Neural progenitor cell (in vitro differentiated cells): ENCODE data around the gene SERGEF. TPM values are rescaled to one million over a fixed set of nuclear protein-coding genes. Genes with fewer than 3 reads are reported as not detected.

Source experiments
- DNase-seq: peaks from one replicate; pipeline ENCODE4 v3.0.0-alpha.2; 2016; ENCODE audit warnings: low spot score
- H2AFZ ChIP-seq: fragments of 200-600 bp; sonication (generic); replicated peaks from 2 replicates; pipeline ENCODE4 v1.6.1; 2016; ENCODE audit warnings: antibody characterized with exemption
- H3F3A ChIP-seq: fragments of 200-600 bp; sonication (generic); 2 replicates; pipeline ENCODE4 v1.6.1; 2016; ENCODE audit warnings: antibody characterized with exemption, low read depth
- H3K27ac ChIP-seq: fragments of 200-600 bp; sonication (generic); 2 replicates; pipeline ENCODE4 v1.5.1; 2016; ENCODE audit warnings: mild to moderate bottlenecking
- H3K27me3 ChIP-seq: fragments of 200-600 bp; sonication (generic); 2 replicates; pipeline ENCODE4 v1.6.1; 2016; ENCODE audit warnings: mild to moderate bottlenecking, moderate library complexity
- H3K36me3 ChIP-seq: fragments of 200-600 bp; sonication (generic); 2 replicates; pipeline ENCODE4 v1.5.1; 2016
- H3K4me1 ChIP-seq: fragments of 200-600 bp; sonication (generic); 2 replicates; pipeline ENCODE4 v1.6.1; 2016; ENCODE audit warnings: mixed run types
- H3K4me2 ChIP-seq: fragments of 200-600 bp; sonication (generic); 2 replicates; pipeline ENCODE4 v1.6.1; 2016
- H3K4me3 ChIP-seq: fragments of 200-600 bp; sonication (generic); 2 replicates; pipeline ENCODE4 v1.5.1; 2016
- H3K79me2 ChIP-seq: fragments of 200-600 bp; sonication (generic); 2 replicates; pipeline ENCODE4 v1.6.1; 2016; ENCODE audit warnings: low read depth
- H3K9ac ChIP-seq: fragments of 200-600 bp; sonication (generic); 2 replicates; pipeline ENCODE4 v1.6.1; 2016
- H3K9me3 ChIP-seq: fragments of 200-600 bp; sonication (generic); 2 replicates; pipeline ENCODE4 v1.5.1; 2016; ENCODE audit warnings: low read depth
- H4K20me1 ChIP-seq: fragments of 200-600 bp; sonication (generic); 2 replicates; pipeline ENCODE4 v1.6.1; 2016; ENCODE audit warnings: low read depth
- H3K27ac Mint-ChIP-seq: 3 replicates; pipeline ENCODE4 v1.8.0; 2021; ENCODE audit warnings: mixed read lengths
- H3K27me3 Mint-ChIP-seq: 2 replicates; pipeline ENCODE4 v1.8.0; 2022; ENCODE audit warnings: low read depth, mild to moderate bottlenecking, inconsistent platforms, moderate library complexity, mixed read lengths; ENCODE audit not compliant: insufficient read depth
- H3K36me3 Mint-ChIP-seq: 3 replicates; pipeline ENCODE4 v1.8.0; 2021; ENCODE audit warnings: mixed read lengths
- H3K4me1 Mint-ChIP-seq: 3 replicates; pipeline ENCODE4 v1.8.0; 2021; ENCODE audit warnings: mixed read lengths
- H3K4me3 Mint-ChIP-seq: 3 replicates; pipeline ENCODE4 v1.8.0; 2021; ENCODE audit warnings: mild to moderate bottlenecking, moderate library complexity, mixed read lengths
- H3K9me3 Mint-ChIP-seq: 3 replicates; pipeline ENCODE4 v1.8.0; 2020; ENCODE audit warnings: mixed read lengths
- CTCF ChIP-seq: fragments of 200-600 bp; sonication (generic); IDR thresholded peaks from 2 replicates; pipeline ENCODE4 v1.5.1; 2017; ENCODE audit warnings: antibody characterized with exemption, mild to moderate bottlenecking
- EZH2 ChIP-seq: fragments of 200-600 bp; sonication (generic); IDR thresholded peaks from 2 replicates; pipeline ENCODE4 v1.6.1; 2017; ENCODE audit warnings: antibody characterized with exemption, mild to moderate bottlenecking, moderate library complexity
- EZH2phosphoT487 ChIP-seq: fragments of 200-600 bp; sonication (generic); IDR thresholded peaks from 2 replicates; pipeline ENCODE4 v1.6.1; 2017; ENCODE audit warnings: antibody characterized with exemption
- total RNA-seq: library from RNA; depleted of rRNA; stranded (reverse); fragments of >200 nt; gene quantifications from 2 replicates; pipeline ENCODE4 v1.2.3, GENCODE V29; 2015; ENCODE audit warnings: low replicate concordance

SERGEF gene
- total RNA-seq, 1 donor from 2014 or later: 35.1 TPM

- Mint-ChIP-seq H3K4me1 (peaks cover 7% of the 10 kb centered on the region), H3K4me3 (no peak overlapping the region), H3K36me3 (peaks cover 1% of the 10 kb centered on the region), H3K27ac (no peak overlapping the region), H3K27me3 (peaks cover 4% of the 10 kb centered on the region), H3K9me3 (no peaks in the 10 kb centered on the region)
- Histone ChIP-seq H3F3A (no peaks in the 10 kb centered on the region), H3K4me1 (peaks cover 6% of the 10 kb centered on the region), H3K79me2 (no peaks in the 10 kb centered on the region), H3K4me3 (no peak overlapping the region), H3K27ac (no peak overlapping the region), H3K4me2 (no peak overlapping the region), H4K20me1 (peaks cover 5% of the 10 kb centered on the region), H3K9me3 (no peaks in the 10 kb centered on the region), H3K36me3 (no peaks in the 10 kb centered on the region), H3K9ac (no peak overlapping the region), H3K27me3 (no peaks in the 10 kb centered on the region), H2AFZ (no peak overlapping the region)
- no peak for DNase-seq
- TF ChIP-seq EZH2 (no peak), CTCF (no peak), EZH2phosphoT487 (no peak)
Measured at GRCh38 chr11:17915500-17916143, 97.2 kb downstream of the SERGEF start.

GRCh38 chr11:17914957-17915356 is 97.9 kb downstream of the SERGEF start:
- H3K4me1 Mint-ChIP-seq: peaks cover 7% of the 10 kb centered on the region
- H3K9me3 Mint-ChIP-seq: no peaks in the 10 kb centered on the region
- no peaks in the 10 kb centered on the region for H3K9me3 ChIP-seq
- H3K27ac ChIP-seq: no peak overlapping the region
- H3K4me3 Mint-ChIP-seq: no peak overlapping the region
- H4K20me1 ChIP-seq: peaks cover 5% of the 10 kb centered on the region
- no peaks in the 10 kb centered on the region for H3K36me3 Mint-ChIP-seq
- H3K4me3 ChIP-seq: no peak overlapping the region
- H3K4me1 ChIP-seq: peaks cover 6% of the 10 kb centered on the region
- H3K4me2 ChIP-seq: no peak overlapping the region
- H3K36me3 ChIP-seq: no peaks in the 10 kb centered on the region
- H3K9ac ChIP-seq: no peak overlapping the region
- TF ChIP-seq EZH2 (no peak), EZH2phosphoT487 (no peak), CTCF (no peak)
- peaks cover 7% of the 10 kb centered on the region for H3K27me3 Mint-ChIP-seq
- no peak for DNase-seq
- no peaks in the 10 kb centered on the region for H3F3A ChIP-seq
- no peak overlapping the region for H2AFZ ChIP-seq
- H3K27me3 ChIP-seq: no peaks in the 10 kb centered on the region
- no peak overlapping the region for H3K27ac Mint-ChIP-seq
- H3K79me2 ChIP-seq: no peaks in the 10 kb centered on the region

GRCh38 chr11:17907046-17907445 is 105.8 kb downstream of the SERGEF start:
- no peaks in the 10 kb centered on the region for H3K9me3 Mint-ChIP-seq
- no peak overlapping the region for H3K4me3 Mint-ChIP-seq
- Histone ChIP-seq H3K4me2 (no peak overlapping the region), H4K20me1 (no peaks in the 10 kb centered on the region), H3K36me3 (no peaks in the 10 kb centered on the region), H3K9me3 (no peaks in the 10 kb centered on the region), H2AFZ (no peak overlapping the region), H3F3A (peaks cover 4% of the 10 kb centered on the region), H3K4me3 (no peak overlapping the region), H3K27ac (no peak overlapping the region), H3K27me3 (no peaks in the 10 kb centered on the region), H3K79me2 (no peaks in the 10 kb centered on the region), H3K9ac (no peak overlapping the region), H3K4me1 (peaks cover 11% of the 10 kb centered on the region)
- no peaks in the 10 kb centered on the region for H3K36me3 Mint-ChIP-seq
- no peak for DNase-seq
- peaks cover 6% of the 10 kb centered on the region for H3K27me3 Mint-ChIP-seq
- no peaks in the 10 kb centered on the region for H3K4me1 Mint-ChIP-seq
- TF ChIP-seq CTCF (no peak), EZH2phosphoT487 (no peak), EZH2 (no peak)
- H3K27ac Mint-ChIP-seq: no peak overlapping the region
